H1 (cell line): ENCODE data around the gene GPC6. TPM values are rescaled to one million over a fixed set of nuclear protein-coding genes. Genes with fewer than 3 reads are reported as not detected.

Experiments used
- CTCF ChIA-PET: fragments of 300-600 bp; sonication (Branson Sonifier 250); formaldehyde crosslinking; loops from one replicate; lab custom pipeline; 2021; ENCODE audit not compliant: partially characterized antibody; lab: Charles Lee
- POLR2A ChIA-PET: fragments of 300-600 bp; sonication (Branson Sonifier 250); formaldehyde crosslinking; loops from one replicate; lab custom pipeline; 2021; ENCODE audit warnings: inconsistent platforms; ENCODE audit not compliant: partially characterized antibody; lab: Charles Lee
- DNase-seq, 2 experiments: peaks; one replicate each; pipeline versions ENCODE4 v3.0.0 to v3.0.0-alpha.2; 2010 to 2022; ENCODE audit warnings: low spot score in 2 of 2, low read depth in 1 of 2, mixed read lengths in 1 of 2
- FAIRE-seq: peaks from 2 replicates; lab custom pipeline; 2011; peaks lifted over from hg19 to GRCh38; lab: Jason Lieb, UNC
- H2AFZ ChIP-seq: 2 replicates; pipeline ENCODE4 v1.8.1; 2012; ENCODE audit warnings: low read length, inconsistent platforms
- H2AK5ac ChIP-seq: 2 replicates; pipeline ENCODE4 v1.6.1; 2013; ENCODE audit warnings: low read depth, low read length
- H2BK120ac ChIP-seq: replicated peaks from 2 replicates; pipeline ENCODE3; 2013; ENCODE audit warnings: low read depth, low read length, inconsistent platforms
- H2BK12ac ChIP-seq: 2 replicates; pipeline ENCODE4 v1.6.1; 2013; ENCODE audit warnings: low read depth, low read length
- H2BK15ac ChIP-seq: 2 replicates; pipeline ENCODE4 v1.6.1; 2013; ENCODE audit warnings: low read length
- H2BK20ac ChIP-seq: 2 replicates; pipeline ENCODE4 v1.6.1; 2013; ENCODE audit warnings: low read length
- H2BK5ac ChIP-seq: 2 replicates; pipeline ENCODE4 v1.6.1; 2013; ENCODE audit warnings: low read depth, low read length
- H3K14ac ChIP-seq: 2 replicates; pipeline ENCODE4 v1.6.1; 2013; ENCODE audit warnings: inconsistent platforms; ENCODE audit not compliant: insufficient read length
- H3K18ac ChIP-seq: 2 replicates; pipeline ENCODE4 v1.6.1; 2013; ENCODE audit warnings: low read length; ENCODE audit errors: extremely low read depth
- H3K23ac ChIP-seq: 2 replicates; pipeline ENCODE4 v1.6.1; 2013; ENCODE audit warnings: inconsistent platforms; ENCODE audit not compliant: insufficient read length
- H3K23me2 ChIP-seq: 2 replicates; pipeline ENCODE4 v1.6.1; 2013; ENCODE audit warnings: low read depth, low read length
- H3K27ac ChIP-seq: 2 replicates; pipeline ENCODE4 v1.6.1; 2011; ENCODE audit warnings: low read depth, low read length, inconsistent platforms
- H3K27me3 ChIP-seq, 4 experiments: replicated peaks in 1 of 4; 1 replicate in 1 of 4; 2 replicates in 3 of 4; pipeline versions ENCODE4 v1.6.1 to v1.8.1; 2011 to 2013; ENCODE audit warnings: low read length in 3 of 4, mild to moderate bottlenecking in 3 of 4, inconsistent platforms in 2 of 4, mixed read lengths in 2 of 4, moderate library complexity in 1 of 4; ENCODE audit not compliant: control insufficient read depth in 3 of 4, insufficient read depth in 3 of 4; ENCODE audit errors: extremely low read depth in 1 of 4
- H3K36me3 ChIP-seq, 4 experiments: 2 replicates each; pipeline versions ENCODE4 v1.6.1 to v1.8.1; 2011 to 2013; ENCODE audit warnings: mild to moderate bottlenecking in 4 of 4, low read length in 3 of 4, moderate library complexity in 2 of 4, control low read depth in 1 of 4, inconsistent platforms in 1 of 4; ENCODE audit not compliant: insufficient read depth in 4 of 4, control insufficient read depth in 2 of 4
- H3K4ac ChIP-seq: replicated peaks from 2 replicates; pipeline ENCODE3; 2013; ENCODE audit warnings: low read length, low read depth, mixed read lengths, inconsistent platforms; ENCODE audit not compliant: insufficient read length
- H3K4me1 ChIP-seq, 4 experiments: replicated peaks in 1 of 4; 1 replicate in 1 of 4; 2 replicates in 3 of 4; pipeline versions ENCODE4 v1.6.1 to v1.8.1; 2011 to 2013; ENCODE audit warnings: low read length in 3 of 4, inconsistent platforms in 2 of 4, mixed read lengths in 1 of 4; ENCODE audit not compliant: insufficient read depth in 4 of 4, control insufficient read depth in 3 of 4
- H3K4me2 ChIP-seq, 2 experiments: 2 replicates each; pipeline versions ENCODE4 v1.6.1 to v1.8.1; 2011 to 2013; ENCODE audit warnings: low read depth in 2 of 2, low read length in 2 of 2, control low read depth in 1 of 2, inconsistent platforms in 1 of 2, mild to moderate bottlenecking in 1 of 2; ENCODE audit not compliant: insufficient read depth in 1 of 2
- H3K4me3 ChIP-seq, 4 experiments: fragments of 200-600, 300-600 bp in 1 of 4; sonication (generic), shearing (Covaris generic), sonication (Bioruptor Twin) in 1 of 4; 2 replicates each; pipeline versions ENCODE4 v1.5.1 to v1.8.1; 2011 to 2016; ENCODE audit warnings: low read length in 4 of 4, low read depth in 3 of 4, control low read depth in 2 of 4, inconsistent platforms in 2 of 4, mild to moderate bottlenecking in 2 of 4, mixed read lengths in 1 of 4, moderate library complexity in 1 of 4; ENCODE audit not compliant: insufficient read depth in 2 of 4; ENCODE audit errors: extremely low read depth in 1 of 4
- H3K56ac ChIP-seq: replicated peaks from 2 replicates; pipeline ENCODE3; 2013; ENCODE audit warnings: low read depth, mild to moderate bottlenecking, mixed read lengths, low read length, inconsistent platforms; ENCODE audit not compliant: insufficient read length
- H3K79me1 ChIP-seq: 2 replicates; pipeline ENCODE4 v1.6.1; 2013; ENCODE audit warnings: low read depth, low read length, control low read depth
- H3K79me2 ChIP-seq, 2 experiments: 2 replicates each; pipeline versions ENCODE4 v1.6.1 to v1.8.1; 2012 to 2013; ENCODE audit warnings: low read length in 2 of 2, mild to moderate bottlenecking in 2 of 2, inconsistent platforms in 1 of 2; ENCODE audit not compliant: insufficient read depth in 2 of 2, control insufficient read depth in 1 of 2
- H3K9ac ChIP-seq, 4 experiments: replicated peaks in 1 of 4; 1 replicate in 1 of 4; 2 replicates in 3 of 4; pipeline versions ENCODE4 v1.6.1 to v1.8.1; 2011 to 2013; ENCODE audit warnings: low read depth in 3 of 4, low read length in 3 of 4, control low read depth in 2 of 4, mild to moderate bottlenecking in 2 of 4, moderate library complexity in 2 of 4, inconsistent platforms in 1 of 4; ENCODE audit errors: extremely low read depth in 1 of 4
- H3K9me3 ChIP-seq, 2 experiments: 2 replicates each; pipeline versions ENCODE4 v1.6.1 to v1.8.1; 2012 to 2013; ENCODE audit warnings: mild to moderate bottlenecking in 2 of 2, moderate library complexity in 2 of 2, control low read depth in 1 of 2, inconsistent platforms in 1 of 2, low read depth in 1 of 2, low read length in 1 of 2, mixed read lengths in 1 of 2; ENCODE audit not compliant: insufficient read depth in 2 of 2
- H4K20me1 ChIP-seq, 2 experiments: replicated peaks in 1 of 2; 2 replicates each; pipeline versions ENCODE3 to v1.8.1; 2011 to 2013; ENCODE audit warnings: inconsistent platforms in 2 of 2, low read length in 2 of 2, mild to moderate bottlenecking in 1 of 2; ENCODE audit not compliant: insufficient read depth in 2 of 2, control insufficient read depth in 1 of 2
- H4K5ac ChIP-seq: 2 replicates; pipeline ENCODE4 v1.6.1; 2013; ENCODE audit warnings: low read length, low read depth, mixed read lengths, inconsistent platforms; ENCODE audit not compliant: insufficient read length
- H4K8ac ChIP-seq: 2 replicates; pipeline ENCODE4 v1.8.0; 2013; ENCODE audit warnings: mild to moderate bottlenecking, moderate library complexity, low read length, inconsistent platforms; ENCODE audit not compliant: insufficient read depth; ENCODE audit errors: extremely low read depth
- H4K91ac ChIP-seq: replicated peaks from 2 replicates; pipeline ENCODE3; 2013; ENCODE audit warnings: low read length, mixed read lengths, inconsistent platforms; ENCODE audit not compliant: insufficient read length
- BRCA1 ChIP-seq: IDR thresholded peaks from 2 replicates; pipeline ENCODE4 v1.6.1; 2012; ENCODE audit warnings: low read depth, low read length, improper control_type of control experiment
- CBX8 ChIP-seq: fragments of 300-800, 300-1000 bp; sonication (generic); IDR thresholded peaks from 2 replicates; pipeline ENCODE4 v1.7.1; 2016; ENCODE audit warnings: low read depth, low read length, borderline replicate concordance
- EP300 ChIP-seq, 2 experiments: IDR thresholded peaks; 1 replicate in 1 of 2; 2 replicates in 1 of 2; pipeline ENCODE4 v1.6.1; 2011 to 2012; ENCODE audit warnings: low read depth in 2 of 2, low read length in 2 of 2, mild to moderate bottlenecking in 2 of 2, borderline replicate concordance in 1 of 2, inconsistent platforms in 1 of 2, moderate library complexity in 1 of 2
- EZH2 ChIP-seq: fragments of 200-600 bp; sonication (generic); IDR thresholded peaks from 2 replicates; pipeline ENCODE4 v1.7.1; 2012; ENCODE audit warnings: low read depth, mild to moderate bottlenecking, moderate library complexity, low read length, inconsistent platforms; ENCODE audit not compliant: severe bottlenecking
- GABPA ChIP-seq: IDR thresholded peaks from 2 replicates; pipeline ENCODE4 v1.6.1; 2011; ENCODE audit warnings: mild to moderate bottlenecking, low read length, moderate library complexity, borderline replicate concordance; ENCODE audit not compliant: insufficient read depth
- JUN ChIP-seq: IDR thresholded peaks from 2 replicates; pipeline ENCODE4 v1.6.1; 2011; ENCODE audit warnings: low read depth, mild to moderate bottlenecking, improper control_type of control experiment, low read length
- MAFK ChIP-seq: IDR thresholded peaks from 2 replicates; pipeline ENCODE4 v1.6.1; 2012; ENCODE audit warnings: low read depth, mild to moderate bottlenecking, improper control_type of control experiment, low read length
- NRF1 ChIP-seq: IDR thresholded peaks from 2 replicates; pipeline ENCODE4 v1.6.1; 2011; ENCODE audit warnings: mild to moderate bottlenecking, low read depth, low read length, improper control_type of control experiment
- RNF2 ChIP-seq: fragments of 200-900, 300-1000 bp; sonication (generic); IDR thresholded peaks from 2 replicates; pipeline ENCODE4 v1.7.1; 2016; ENCODE audit warnings: borderline replicate concordance, low read depth, mild to moderate bottlenecking, antibody characterized with exemption, low read length; ENCODE audit not compliant: poor library complexity, severe bottlenecking; ENCODE audit errors: missing control alignments
- SAP30 ChIP-seq: fragments of 300-600 bp; sonication (generic); IDR thresholded peaks from 2 replicates; pipeline ENCODE4 v1.7.1; 2012; ENCODE audit warnings: low read length, moderate library complexity, mild to moderate bottlenecking, inconsistent platforms; ENCODE audit not compliant: insufficient read depth, insufficient replicate concordance
- SP2 ChIP-seq: IDR thresholded peaks from 2 replicates; pipeline ENCODE4 v1.6.1; 2012; ENCODE audit warnings: mild to moderate bottlenecking, low read length, inconsistent platforms
- SUZ12 ChIP-seq: fragments of 200-600 bp; sonication (generic); IDR thresholded peaks from 2 replicates; pipeline ENCODE4 v1.6.1; 2012; ENCODE audit warnings: mild to moderate bottlenecking, inconsistent platforms, low read length, moderate library complexity, mixed read lengths
- WGBS, 2 experiments: shearing (Covaris generic) in 1 of 2; methylation state at CpG; one replicate each; pipeline versions ENCODE4 v1.1.6 to v1.1.7; 2013 to 2015; ENCODE audit warnings: low lambda C conversion rate in 2 of 2, mixed read lengths in 2 of 2, inconsistent platforms in 1 of 2, low coverage in 1 of 2, missing lambda C conversion rate in 1 of 2; ENCODE audit not compliant: insufficient replicate concordance in 2 of 2, insufficient coverage in 1 of 2, insufficient read length in 1 of 2; ENCODE audit errors: extremely low coverage in 1 of 2, missing lambda C conversion rate in 1 of 2; 5-methylcytosine and 5-hydroxymethylcytosine counted together
- polyA plus RNA-seq, 7 experiments: library from polyadenylated mRNA; depleted of rRNA in 3 of 7; stranded (reverse) in 5 of 7; unstranded in 2 of 7; fragments of >200 nt in 5 of 7; fragments of 200-250 nt in 2 of 7; gene quantifications; 1 replicate in 5 of 7; 2 replicates in 1 of 7; 4 replicates in 1 of 7; pipeline versions ENCODE4 v1.2.1 to v1.2.3, GENCODE V29; 2011 to 2013; ENCODE audit warnings: missing spikeins in 2 of 7, mixed read lengths in 2 of 7
- total RNA-seq: library from RNA; stranded (reverse); fragmentation: NEBNext Ultra II Directional; extraction: Animal tissue kit (Norgen Biotek cat#: 25700); gene quantifications from 2 replicates; pipeline ENCODE4 v1.2.1, GENCODE V29; 2021
- TF ChIP-seq, protein P1 (sequence below): IDR thresholded peaks from 2 replicates; pipeline ENCODE4 v1.6.1; 2012; ENCODE audit warnings: inconsistent platforms

The GPC6 gene
- total and polyA plus RNA-seq, 2 of the 8 experiments (the other 6 are each of a cell fraction or from before 2014, with no cell fraction given) = 5.4 to 12.0 TPM

DNA sequence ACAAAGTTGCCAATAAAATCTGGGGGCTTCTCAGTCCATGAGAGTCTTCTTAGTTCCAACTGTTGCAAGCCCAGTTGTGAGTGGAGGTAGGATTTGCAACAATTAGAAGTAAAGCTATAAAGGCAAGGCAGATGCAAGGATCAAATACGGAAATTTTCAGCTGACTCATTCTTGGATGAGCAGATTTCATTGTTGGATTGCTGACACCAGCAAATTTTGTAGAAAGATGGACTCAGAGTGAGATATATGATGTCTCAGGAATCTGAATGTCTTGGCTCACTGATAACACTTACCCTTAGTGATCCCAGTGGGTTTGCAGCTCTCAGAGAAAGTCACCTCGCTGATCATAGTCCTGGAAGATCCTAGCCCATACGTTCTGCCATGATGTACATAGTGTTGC, 209.0 kb downstream of the GPC6 start:
- Histone ChIP-seq H4K5ac (no peak overlapping the region), H3K36me3 (no peaks in the 10 kb centered on the region), H3K4me1 (no peaks in the 10 kb centered on the region), H2BK15ac (no peak overlapping the region), H2BK5ac (no peak overlapping the region), H3K14ac (no peak overlapping the region), H2BK12ac (no peak overlapping the region), H2AFZ (no peak overlapping the region), H2BK20ac (no peak overlapping the region), H3K79me1 (no peaks in the 10 kb centered on the region), H3K56ac (no peak overlapping the region), H4K8ac (no peak overlapping the region), H3K27ac (no peak overlapping the region), H3K9me3 (no peaks in the 10 kb centered on the region), H3K27me3 (no peaks in the 10 kb centered on the region), H3K79me2 (no peaks in the 10 kb centered on the region), H2AK5ac (no peak overlapping the region), H3K4me2 (no peak overlapping the region), H3K9ac (no peak overlapping the region), H3K23ac (no peak overlapping the region), H2BK120ac (no peak overlapping the region), H3K23me2 (no peaks in the 10 kb centered on the region), H3K18ac (no peak overlapping the region), H4K91ac (no peak overlapping the region), H3K4me3 (no peak overlapping the region), H3K4ac (no peak overlapping the region), H4K20me1 (no peaks in the 10 kb centered on the region)
- FAIRE-seq = no peak
- no peak for DNase-seq
- ChIA-PET CTCF (no interaction called here), POLR2A (no interaction called here)
- WGBS, 2 experiments = 96% methylated on average over 3 of the region's 3 CpGs; no CpG with 5 or more reads in 1 of the 2 experiments
- no peak for TF ChIP-seq SUZ12
- no peak for TF ChIP-seq CBX8
- no peak for TF ChIP-seq JUN
- TF ChIP-seq NRF1 = no peak
- TF ChIP-seq SP2 = no peak
- TF ChIP-seq BRCA1 = no peak
- TF ChIP-seq, protein P1, sequence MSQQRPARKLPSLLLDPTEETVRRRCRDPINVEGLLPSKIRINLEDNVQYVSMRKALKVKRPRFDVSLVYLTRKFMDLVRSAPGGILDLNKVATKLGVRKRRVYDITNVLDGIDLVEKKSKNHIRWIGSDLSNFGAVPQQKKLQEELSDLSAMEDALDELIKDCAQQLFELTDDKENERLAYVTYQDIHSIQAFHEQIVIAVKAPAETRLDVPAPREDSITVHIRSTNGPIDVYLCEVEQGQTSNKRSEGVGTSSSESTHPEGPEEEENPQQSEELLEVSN = no peak
- TF ChIP-seq RNF2 = no peak
- no peak for TF ChIP-seq EP300 (IDR thresholded peaks at IDR 0.05; ENCODE audit: borderline replicate concordance in 1 of 2, low read depth in 2 of 2, low read length in 2 of 2)
- no peak for TF ChIP-seq GABPA
- no peak for TF ChIP-seq SAP30
- no peak for TF ChIP-seq EZH2
- no peak for TF ChIP-seq MAFK
